Activated gamma-delta T cell (primary cell): ENCODE data around the gene SLC37A3.
"Not testable (repeated sequence)": the region's sequence is repeated elsewhere in the genome, so short reads cannot be mapped to it uniquely, and the experiment has no call there.

Experiments used
- DNase-seq: peaks from one replicate; lab custom pipeline; 2025; lab: John Stamatoyannopoulos, UW

SLC37A3 gene

DNA sequence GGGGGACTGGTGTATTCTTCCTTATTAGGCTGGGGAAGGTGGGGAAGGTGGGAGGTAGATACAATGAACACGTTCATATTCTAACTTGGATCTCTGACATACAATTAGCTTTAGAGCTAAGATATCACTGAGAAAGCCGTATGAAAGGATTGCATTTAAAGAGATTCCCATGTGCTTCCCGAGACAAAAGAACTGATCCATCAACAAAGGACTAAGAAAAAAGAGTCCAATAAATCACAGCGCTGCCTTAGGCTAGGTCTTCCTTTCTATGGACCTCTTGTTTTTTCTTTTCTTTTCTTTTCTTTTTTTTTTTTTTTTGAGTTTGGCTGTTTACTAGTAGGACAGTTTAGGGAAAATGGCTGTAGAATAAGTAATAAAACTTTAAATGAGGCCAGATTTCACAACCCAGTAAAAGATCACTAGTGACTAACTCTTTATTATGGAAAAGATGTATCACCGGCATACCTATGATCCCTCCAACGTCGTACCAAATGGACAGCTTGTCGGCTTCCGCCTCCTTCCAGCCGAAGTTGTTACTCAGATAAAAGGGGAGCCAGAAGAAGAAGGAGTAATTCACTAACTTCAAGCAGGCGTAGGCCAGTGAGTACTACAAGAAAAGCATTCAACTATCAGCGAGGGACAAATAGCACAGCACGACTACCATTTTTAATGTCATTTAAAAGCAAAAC, 50.0 kb downstream of the SLC37A3 start:
- no peak for DNase-seq

DNA sequence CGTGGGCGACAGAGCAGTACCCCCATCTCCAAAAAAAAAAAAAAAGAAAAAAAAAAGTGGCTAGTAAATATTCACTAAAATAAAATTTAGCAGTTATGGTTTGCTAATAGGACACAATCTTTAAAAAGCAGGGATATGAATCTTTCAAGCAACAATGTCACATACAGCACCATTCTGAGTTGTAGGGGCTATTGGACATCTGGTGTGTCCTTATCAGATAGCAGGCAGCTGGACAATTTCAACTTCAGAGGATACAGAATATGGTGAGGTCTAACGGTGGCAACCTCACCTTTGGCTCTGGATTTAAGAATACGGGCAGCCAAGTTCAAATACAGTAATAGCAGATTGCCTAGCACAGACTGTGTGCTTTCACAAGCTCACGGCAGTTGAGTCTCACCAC, 51.1 kb downstream of the SLC37A3 start:
- no peak for DNase-seq

DNA sequence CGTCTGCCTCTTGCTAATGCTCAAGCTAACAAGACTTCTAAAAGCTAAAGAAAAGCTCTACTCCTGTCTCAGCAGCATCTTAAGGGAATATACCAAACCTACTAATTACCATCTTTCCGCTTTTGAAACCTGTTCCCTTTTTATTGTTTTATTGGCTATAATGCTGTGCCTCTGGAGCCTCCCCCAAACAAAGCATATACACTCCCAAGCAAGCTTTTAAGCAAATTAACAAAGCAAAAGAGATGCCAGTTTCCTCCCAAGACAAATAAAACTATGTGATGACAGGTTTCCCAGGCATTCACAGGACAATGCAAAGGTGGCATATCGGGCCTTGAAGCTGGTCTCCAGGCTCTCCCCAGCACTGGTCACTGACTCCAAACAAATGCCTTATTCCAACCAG, 52.9 kb downstream of the SLC37A3 start:
- DNase-seq = no peak

DNA sequence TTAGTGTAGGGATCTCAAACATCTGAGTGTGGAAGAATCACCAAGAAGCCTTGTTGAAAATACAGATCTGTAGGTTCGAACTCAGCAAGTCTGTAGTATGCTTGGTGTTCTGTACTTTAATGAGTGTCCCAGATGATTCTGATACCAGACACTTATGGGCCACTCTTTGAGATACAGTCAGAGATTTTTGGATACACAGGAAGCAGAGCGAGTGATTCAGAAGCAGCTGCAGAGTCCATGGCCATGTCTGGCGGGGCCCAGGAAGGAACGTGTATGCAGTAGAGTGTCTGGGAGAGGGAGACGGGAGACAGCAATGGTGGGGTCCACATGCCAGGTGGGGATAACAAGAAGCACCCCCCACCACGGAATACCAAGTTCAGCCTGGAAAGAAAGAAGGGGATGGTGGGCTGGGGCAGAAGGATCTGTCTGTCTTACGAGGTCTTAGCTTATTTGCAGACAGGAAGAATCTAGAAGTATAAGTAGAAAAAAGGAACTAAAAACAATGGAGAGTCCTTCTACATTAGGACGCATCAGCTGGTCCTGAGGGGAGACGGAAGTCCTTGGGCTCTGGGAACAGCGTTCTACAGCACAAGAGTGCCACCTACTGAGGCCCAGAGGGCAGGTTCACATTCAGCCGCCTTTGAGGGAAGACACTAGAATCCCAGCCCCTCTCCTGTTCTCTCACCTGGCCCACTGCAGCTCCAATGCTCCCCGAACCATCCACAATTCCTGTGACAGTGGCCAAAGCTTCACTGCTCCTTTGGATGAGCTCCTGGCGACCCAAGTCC, 55.4 kb downstream of the SLC37A3 start:
- no peak for DNase-seq

DNA sequence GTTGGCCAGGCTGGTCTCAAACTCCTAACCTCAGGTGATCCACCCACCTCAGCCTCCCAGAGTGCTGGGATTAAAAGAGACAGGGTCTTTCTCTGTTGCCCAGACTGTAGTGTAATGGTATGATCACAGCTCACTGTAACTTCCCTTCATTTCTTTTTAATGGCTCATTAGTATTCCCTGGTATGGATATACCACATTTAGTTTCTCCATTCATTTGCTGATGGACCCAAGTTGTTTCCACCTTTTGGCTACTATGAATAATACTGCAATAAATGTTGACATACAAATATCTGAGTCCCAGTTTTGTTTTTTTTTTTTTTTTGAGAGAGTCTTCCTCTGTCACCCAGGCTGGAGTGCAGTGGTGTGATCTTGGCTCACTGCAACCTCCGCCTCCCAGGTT, 59.4 kb downstream of the SLC37A3 start:
- DNase-seq = not testable (repeated sequence)

GRCh38 chr7:140334341-140335057, 63.8 kb downstream of the SLC37A3 start:
- DNase-seq = no peak

- no peak for DNase-seq
Measured at GRCh38 chr7:140333686-140334085, 64.6 kb downstream of the SLC37A3 start.

GRCh38 chr7:140333223-140333622, 65.1 kb downstream of the SLC37A3 start:
- DNase-seq = no peak

DNA sequence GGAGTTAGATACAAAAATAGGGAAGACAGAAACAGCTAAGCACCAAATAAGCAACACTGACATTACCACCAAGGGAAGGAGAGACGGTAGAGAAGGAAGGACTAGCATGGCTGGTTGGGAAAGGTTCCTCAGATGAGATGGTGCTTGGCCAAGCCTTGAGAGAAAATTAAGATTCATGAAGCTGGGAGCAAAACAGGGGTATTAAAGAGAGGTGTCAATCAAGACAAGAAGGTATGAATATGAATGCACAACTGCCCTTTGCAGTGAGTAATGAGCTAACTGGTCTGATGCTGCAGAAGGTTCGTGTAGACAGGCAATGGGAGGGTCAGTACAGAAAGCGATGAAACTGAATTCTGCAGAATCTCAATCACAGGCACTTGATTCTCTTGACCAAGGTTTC, 67.7 kb downstream of the SLC37A3 start:
- DNase-seq = no peak

DNA sequence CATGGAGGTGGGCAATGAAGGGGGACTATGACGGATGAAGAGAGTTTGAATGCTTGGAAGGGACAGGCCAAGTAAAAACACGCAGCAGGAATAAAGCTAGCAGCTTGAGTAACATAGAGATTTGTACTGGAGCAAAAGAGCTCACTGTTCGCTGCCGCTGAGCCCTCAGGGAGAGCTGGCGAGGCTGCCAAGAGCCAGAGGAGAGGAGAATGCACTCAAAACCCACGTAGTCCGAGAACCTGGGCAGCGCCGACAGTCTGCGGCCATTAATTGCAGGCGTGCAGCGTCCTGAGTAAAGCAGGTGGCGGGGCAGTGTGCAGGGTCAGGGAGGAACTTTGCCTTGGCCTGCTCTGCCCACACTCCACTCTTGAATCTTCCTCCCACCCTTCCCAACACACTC, 68.2 kb downstream of the SLC37A3 start:
- DNase-seq = no peak

GRCh38 chr7:140327261-140327661, 71.1 kb downstream of the SLC37A3 start:
- no peak for DNase-seq

DNA sequence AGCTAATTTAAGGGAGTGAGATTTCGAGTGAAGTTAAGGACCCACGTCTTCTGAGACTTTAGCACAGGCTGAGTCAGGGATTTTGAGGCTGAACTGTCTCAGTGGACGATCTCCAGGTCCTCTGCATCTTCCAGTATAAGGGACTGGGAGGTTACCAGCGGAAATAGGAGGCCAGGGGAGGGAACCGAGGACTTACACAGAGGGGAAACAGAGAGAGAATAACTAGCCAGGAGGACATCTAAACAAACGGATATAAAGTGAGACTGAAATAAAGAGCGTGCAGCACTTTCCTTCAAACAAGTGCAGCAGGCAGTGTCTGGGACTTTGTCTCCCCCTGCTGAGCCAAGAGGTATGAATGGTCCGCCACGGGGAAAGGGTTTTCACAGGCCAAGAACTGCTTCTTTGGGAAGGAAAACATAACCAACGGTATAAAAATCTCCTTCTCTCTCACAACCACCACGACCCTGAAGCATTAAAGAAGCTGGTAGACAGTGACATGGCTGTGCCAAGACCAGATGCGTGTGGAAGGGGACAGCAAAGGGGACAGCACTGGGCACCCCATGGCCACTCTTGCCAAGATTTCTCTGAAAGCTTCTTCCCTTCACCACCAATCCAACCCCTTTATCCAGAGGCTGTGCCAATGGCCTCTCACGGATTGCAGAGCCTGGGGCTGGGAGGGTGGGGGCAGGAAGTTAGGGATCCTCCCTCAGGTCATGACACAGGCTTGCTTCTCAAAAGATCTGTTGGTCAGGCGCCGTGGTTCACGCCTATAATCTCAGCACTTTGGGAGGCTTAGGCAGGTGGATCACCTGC, 72.0 kb downstream of the SLC37A3 start:
- DNase-seq = no peak

GRCh38 chr7:140325600-140325999, 72.7 kb downstream of the SLC37A3 start:
- DNase-seq = no peak

GRCh38 chr7:140324714-140325113, 73.6 kb downstream of the SLC37A3 start:
- DNase-seq = no peak

GRCh38 chr7:140322759-140323158, 75.6 kb downstream of the SLC37A3 start:
- DNase-seq = no peak

DNA sequence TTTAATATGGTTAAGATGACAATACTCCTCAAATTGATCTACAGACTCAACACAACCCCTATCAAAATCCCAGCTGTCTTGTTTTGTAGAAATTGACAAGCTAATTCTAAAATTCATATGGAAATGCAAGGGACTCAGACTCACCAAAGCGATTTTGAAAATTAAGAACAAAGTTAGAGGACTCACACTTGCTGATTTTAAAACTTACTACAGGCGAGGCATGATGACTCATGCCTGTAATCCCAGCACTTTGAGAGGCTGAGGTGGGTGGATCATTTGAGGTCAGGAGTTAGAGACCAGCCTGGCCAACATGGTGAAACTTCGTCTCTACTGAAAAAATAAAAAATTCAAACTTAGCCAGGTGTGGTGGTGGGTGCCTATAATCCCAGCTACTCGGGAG, 78.3 kb downstream of the SLC37A3 start:
- not testable (repeated sequence) for DNase-seq

- DNase-seq = no peak
Measured at GRCh38 chr7:140317999-140318398, 80.3 kb downstream of the SLC37A3 start.

GRCh38 chr7:140317597-140317996, 80.7 kb downstream of the SLC37A3 start:
- DNase-seq = no peak

DNA sequence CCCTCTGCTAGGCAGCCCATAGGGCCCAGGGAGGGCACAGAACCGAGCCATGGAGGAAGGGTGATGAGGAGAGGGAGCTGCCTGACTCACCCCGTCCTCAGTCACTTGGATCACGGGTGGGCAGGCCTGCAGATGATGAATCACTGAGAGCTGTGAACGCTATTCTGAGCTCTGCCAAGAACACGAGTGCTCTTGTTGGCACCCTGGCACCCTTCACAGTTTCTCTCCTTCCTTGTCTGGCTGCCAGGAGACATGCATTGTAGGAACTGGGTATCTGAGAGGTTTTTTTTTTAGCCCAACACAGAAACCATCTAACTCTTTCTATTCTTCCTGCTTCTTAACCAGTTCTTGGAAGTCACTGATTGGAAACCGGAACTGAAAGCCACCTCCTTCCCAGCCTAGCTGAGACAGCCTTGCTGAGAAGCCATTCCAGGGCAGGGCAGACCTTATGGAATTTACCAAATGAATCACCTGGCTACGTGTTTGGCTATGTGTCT, 82.1 kb downstream of the SLC37A3 start:
- DNase-seq = no peak

DNA sequence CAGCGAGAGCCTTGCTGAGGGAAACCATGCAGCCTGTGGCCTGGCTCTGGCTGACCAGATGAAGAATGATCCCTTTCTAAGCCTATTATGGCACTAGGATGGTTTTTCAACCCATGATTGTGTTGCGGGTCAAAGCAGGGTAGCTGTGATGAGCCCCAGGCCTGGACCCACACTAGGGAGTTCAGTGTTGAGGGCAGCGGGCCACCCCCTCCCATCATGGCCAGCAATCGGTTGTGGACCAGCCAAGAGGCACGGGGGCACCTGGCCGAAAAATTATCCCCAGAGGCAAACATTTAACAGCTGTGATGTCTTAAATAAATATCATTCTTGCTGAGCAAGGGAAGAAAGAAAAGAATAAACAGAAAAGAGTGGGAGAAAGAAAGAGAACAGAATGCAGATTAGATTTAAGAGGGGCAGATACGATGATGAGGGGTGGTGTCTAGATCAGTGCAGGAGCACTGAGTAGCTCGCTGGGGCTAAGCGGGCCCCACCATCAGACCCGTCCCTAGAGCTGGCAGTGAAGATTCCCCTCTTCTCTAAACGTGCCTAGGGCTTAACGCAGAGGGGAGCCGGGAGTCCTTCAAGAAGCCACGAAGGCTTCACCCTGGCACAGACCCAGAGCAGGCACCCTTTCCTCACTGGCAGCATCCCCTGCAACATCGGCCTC, 82.7 kb downstream of the SLC37A3 start:
- no peak for DNase-seq
